Neural cell (in vitro differentiated cells): ENCODE data around the gene AHRR. TPM values are rescaled to one million over a fixed set of nuclear protein-coding genes. Genes with fewer than 3 reads are reported as not detected.

Experiments used
- H2AFZ ChIP-seq: fragments of 200-600, 300-800 bp; sonication (generic), shearing (Covaris generic); 2 replicates; pipeline ENCODE4 v1.6.0; 2014; ENCODE audit warnings: low read depth, mild to moderate bottlenecking, antibody characterized with exemption, low read length, moderate library complexity
- H3F3A ChIP-seq: fragments of 200-600 bp; shearing (Covaris generic); 2 replicates; pipeline ENCODE4 v1.6.1; 2016; ENCODE audit warnings: mild to moderate bottlenecking, moderate library complexity, mixed read lengths, antibody characterized with exemption, low read length; ENCODE audit not compliant: insufficient read depth, poor library complexity, severe bottlenecking
- H3K27ac ChIP-seq: fragments of 200-600, 300-800 bp; sonication (generic), shearing (Covaris generic); 2 replicates; pipeline ENCODE4 v1.5.1; 2014; ENCODE audit warnings: mild to moderate bottlenecking, low read length, moderate library complexity
- H3K27me3 ChIP-seq: fragments of 300-800, 200-600 bp; sonication (generic), shearing (Covaris generic); 2 replicates; pipeline ENCODE4 v1.6.0; 2014; ENCODE audit warnings: mild to moderate bottlenecking, low read depth, low read length, moderate library complexity; ENCODE audit not compliant: insufficient read depth
- H3K36me3 ChIP-seq: fragments of 300-800, 200-600 bp; sonication (generic), shearing (Covaris generic); 2 replicates; pipeline ENCODE4 v1.5.1; 2014; ENCODE audit warnings: mild to moderate bottlenecking, antibody characterized with exemption, low read length, moderate library complexity; ENCODE audit not compliant: insufficient read depth
- H3K4me2 ChIP-seq: fragments of 300-800, 200-600 bp; sonication (generic), shearing (Covaris generic); 2 replicates; pipeline ENCODE4 v1.6.0; 2014; ENCODE audit warnings: mild to moderate bottlenecking, low read length
- H3K4me3 ChIP-seq: fragments of 300-800, 200-600 bp; sonication (generic), shearing (Covaris generic); 2 replicates; pipeline ENCODE4 v1.5.1; 2014; ENCODE audit warnings: mild to moderate bottlenecking, low read length, moderate library complexity
- H3K79me2 ChIP-seq: fragments of 200-600 bp; shearing (Covaris generic); replicated peaks from 2 replicates; pipeline ENCODE4 v1.6.0; 2014; ENCODE audit warnings: mild to moderate bottlenecking, low read length, moderate library complexity; ENCODE audit not compliant: insufficient read depth
- H3K9ac ChIP-seq: fragments of 300-800, 200-600 bp; sonication (generic), shearing (Covaris generic); 2 replicates; pipeline ENCODE4 v1.6.1; 2016; ENCODE audit warnings: mild to moderate bottlenecking, low read length, mixed read lengths
- H3K9me2 ChIP-seq: fragments of 200-600 bp; shearing (Covaris generic); 2 replicates; pipeline ENCODE4 v1.6.1; 2016; ENCODE audit warnings: mild to moderate bottlenecking, low read length, mixed read lengths; ENCODE audit not compliant: insufficient read depth
- H3K9me3 ChIP-seq: fragments of 200-600, 300-800 bp; sonication (generic), shearing (Covaris generic); 2 replicates; pipeline ENCODE4 v1.6.1; 2016; ENCODE audit warnings: mild to moderate bottlenecking, mixed run types, low read length, moderate library complexity, mixed read lengths
- H4K20me1 ChIP-seq: fragments of 200-600 bp; shearing (Covaris generic); 2 replicates; pipeline ENCODE4 v1.6.1; 2016; ENCODE audit warnings: mild to moderate bottlenecking, mixed run types; ENCODE audit not compliant: insufficient read depth
- EP300 ChIP-seq: fragments of 450-650 bp; conservative IDR thresholded peaks from 2 replicates; pipeline ENCODE4 v1.6.1; 2014; ENCODE audit warnings: antibody characterized with exemption, mild to moderate bottlenecking, moderate library complexity; ENCODE audit not compliant: poor library complexity, severe bottlenecking
- EZH2 ChIP-seq: fragments of 200-600, 300-800 bp; shearing (Covaris generic), sonication (generic); IDR thresholded peaks from 2 replicates; pipeline ENCODE4 v1.6.1; 2014; ENCODE audit warnings: antibody characterized with exemption, low read length, borderline replicate concordance, mild to moderate bottlenecking; ENCODE audit not compliant: insufficient read depth, poor library complexity, severe bottlenecking
- MXI1 ChIP-seq: fragments of 450-650 bp; conservative IDR thresholded peaks from 2 replicates; pipeline ENCODE4 v1.6.1; 2014; ENCODE audit warnings: antibody characterized with exemption, mild to moderate bottlenecking; ENCODE audit not compliant: poor library complexity, severe bottlenecking
- POLR2AphosphoS5 ChIP-seq: IDR thresholded peaks from 2 replicates; pipeline ENCODE4 v1.6.1; 2012
- RAD21 ChIP-seq: fragments of 450-650 bp; conservative IDR thresholded peaks from 2 replicates; pipeline ENCODE4 v1.6.1; 2014; ENCODE audit warnings: antibody characterized with exemption, mild to moderate bottlenecking, moderate library complexity
- SMC3 ChIP-seq: fragments of 450-650 bp; conservative IDR thresholded peaks from 2 replicates; pipeline ENCODE4 v1.6.1; 2014; ENCODE audit warnings: antibody characterized with exemption, mild to moderate bottlenecking, moderate library complexity; ENCODE audit not compliant: poor library complexity
- TAF1 ChIP-seq: IDR thresholded peaks from 2 replicates; pipeline ENCODE4 v1.6.1; 2012; ENCODE audit warnings: low read depth
- polyA plus RNA-seq: library from polyadenylated mRNA; depleted of rRNA; stranded (reverse); fragments of >200 nt; gene quantifications from 2 replicates; pipeline ENCODE4 v1.2.3, GENCODE V29; 2014
- TF ChIP-seq, protein P1 (sequence below): fragments of 450-650 bp; IDR thresholded peaks from 2 replicates; pipeline ENCODE4 v1.5.1; 2014; ENCODE audit warnings: antibody characterized with exemption, mild to moderate bottlenecking, moderate library complexity; ENCODE audit not compliant: poor library complexity, severe bottlenecking
- TF ChIP-seq, protein P2 (sequence below): IDR thresholded peaks from 2 replicates; pipeline ENCODE4 v1.6.1; 2012; ENCODE audit warnings: borderline replicate concordance

AHRR gene
- polyA plus RNA-seq, 1 donor from 2014 or later, result 0.26 TPM

DNA sequence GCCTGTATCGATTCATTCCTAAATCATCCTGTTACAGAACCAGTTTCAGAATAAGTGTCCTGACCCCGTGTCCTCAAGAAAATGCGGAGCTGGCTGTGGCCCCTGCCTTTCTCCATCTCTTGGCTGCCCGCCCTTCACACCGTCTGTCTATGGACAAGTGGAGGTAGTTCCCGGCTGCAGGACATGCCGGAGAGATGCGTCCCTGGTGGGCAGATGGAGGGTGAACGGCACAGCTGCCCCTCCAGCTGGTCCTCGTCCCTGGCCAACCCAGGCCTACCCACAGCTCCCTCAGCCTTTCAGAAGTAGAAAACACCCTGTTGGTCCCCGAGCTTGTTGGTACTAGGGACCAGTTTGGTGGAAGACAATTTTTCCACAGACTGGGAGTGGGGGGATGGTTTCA is 106.7 kb downstream of the AHRR start:
- Histone ChIP-seq H2AFZ (no peak overlapping the region), H3K27ac (no peak overlapping the region), H3F3A (no peaks in the 10 kb centered on the region), H3K9me3 (no peaks in the 10 kb centered on the region), H3K4me2 (no peak overlapping the region), H3K4me3 (no peak overlapping the region), H3K9me2 (no peaks in the 10 kb centered on the region), H3K27me3 (no peaks in the 10 kb centered on the region), H4K20me1 (no peaks in the 10 kb centered on the region), H3K9ac (no peak overlapping the region), H3K36me3 (no peaks in the 10 kb centered on the region), H3K79me2 (no peaks in the 10 kb centered on the region)
- TF ChIP-seq SMC3 (no peak), MXI1 (no peak), EP300 (no peak), TAF1 (no peak), POLR2AphosphoS5 (no peak), RAD21 (no peak), EZH2 (no peak)
- TF ChIP-seq, protein P1, sequence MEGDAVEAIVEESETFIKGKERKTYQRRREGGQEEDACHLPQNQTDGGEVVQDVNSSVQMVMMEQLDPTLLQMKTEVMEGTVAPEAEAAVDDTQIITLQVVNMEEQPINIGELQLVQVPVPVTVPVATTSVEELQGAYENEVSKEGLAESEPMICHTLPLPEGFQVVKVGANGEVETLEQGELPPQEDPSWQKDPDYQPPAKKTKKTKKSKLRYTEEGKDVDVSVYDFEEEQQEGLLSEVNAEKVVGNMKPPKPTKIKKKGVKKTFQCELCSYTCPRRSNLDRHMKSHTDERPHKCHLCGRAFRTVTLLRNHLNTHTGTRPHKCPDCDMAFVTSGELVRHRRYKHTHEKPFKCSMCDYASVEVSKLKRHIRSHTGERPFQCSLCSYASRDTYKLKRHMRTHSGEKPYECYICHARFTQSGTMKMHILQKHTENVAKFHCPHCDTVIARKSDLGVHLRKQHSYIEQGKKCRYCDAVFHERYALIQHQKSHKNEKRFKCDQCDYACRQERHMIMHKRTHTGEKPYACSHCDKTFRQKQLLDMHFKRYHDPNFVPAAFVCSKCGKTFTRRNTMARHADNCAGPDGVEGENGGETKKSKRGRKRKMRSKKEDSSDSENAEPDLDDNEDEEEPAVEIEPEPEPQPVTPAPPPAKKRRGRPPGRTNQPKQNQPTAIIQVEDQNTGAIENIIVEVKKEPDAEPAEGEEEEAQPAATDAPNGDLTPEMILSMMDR, result no peak
- TF ChIP-seq, protein P2, sequence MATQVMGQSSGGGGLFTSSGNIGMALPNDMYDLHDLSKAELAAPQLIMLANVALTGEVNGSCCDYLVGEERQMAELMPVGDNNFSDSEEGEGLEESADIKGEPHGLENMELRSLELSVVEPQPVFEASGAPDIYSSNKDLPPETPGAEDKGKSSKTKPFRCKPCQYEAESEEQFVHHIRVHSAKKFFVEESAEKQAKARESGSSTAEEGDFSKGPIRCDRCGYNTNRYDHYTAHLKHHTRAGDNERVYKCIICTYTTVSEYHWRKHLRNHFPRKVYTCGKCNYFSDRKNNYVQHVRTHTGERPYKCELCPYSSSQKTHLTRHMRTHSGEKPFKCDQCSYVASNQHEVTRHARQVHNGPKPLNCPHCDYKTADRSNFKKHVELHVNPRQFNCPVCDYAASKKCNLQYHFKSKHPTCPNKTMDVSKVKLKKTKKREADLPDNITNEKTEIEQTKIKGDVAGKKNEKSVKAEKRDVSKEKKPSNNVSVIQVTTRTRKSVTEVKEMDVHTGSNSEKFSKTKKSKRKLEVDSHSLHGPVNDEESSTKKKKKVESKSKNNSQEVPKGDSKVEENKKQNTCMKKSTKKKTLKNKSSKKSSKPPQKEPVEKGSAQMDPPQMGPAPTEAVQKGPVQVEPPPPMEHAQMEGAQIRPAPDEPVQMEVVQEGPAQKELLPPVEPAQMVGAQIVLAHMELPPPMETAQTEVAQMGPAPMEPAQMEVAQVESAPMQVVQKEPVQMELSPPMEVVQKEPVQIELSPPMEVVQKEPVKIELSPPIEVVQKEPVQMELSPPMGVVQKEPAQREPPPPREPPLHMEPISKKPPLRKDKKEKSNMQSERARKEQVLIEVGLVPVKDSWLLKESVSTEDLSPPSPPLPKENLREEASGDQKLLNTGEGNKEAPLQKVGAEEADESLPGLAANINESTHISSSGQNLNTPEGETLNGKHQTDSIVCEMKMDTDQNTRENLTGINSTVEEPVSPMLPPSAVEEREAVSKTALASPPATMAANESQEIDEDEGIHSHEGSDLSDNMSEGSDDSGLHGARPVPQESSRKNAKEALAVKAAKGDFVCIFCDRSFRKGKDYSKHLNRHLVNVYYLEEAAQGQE, result no peak

DNA sequence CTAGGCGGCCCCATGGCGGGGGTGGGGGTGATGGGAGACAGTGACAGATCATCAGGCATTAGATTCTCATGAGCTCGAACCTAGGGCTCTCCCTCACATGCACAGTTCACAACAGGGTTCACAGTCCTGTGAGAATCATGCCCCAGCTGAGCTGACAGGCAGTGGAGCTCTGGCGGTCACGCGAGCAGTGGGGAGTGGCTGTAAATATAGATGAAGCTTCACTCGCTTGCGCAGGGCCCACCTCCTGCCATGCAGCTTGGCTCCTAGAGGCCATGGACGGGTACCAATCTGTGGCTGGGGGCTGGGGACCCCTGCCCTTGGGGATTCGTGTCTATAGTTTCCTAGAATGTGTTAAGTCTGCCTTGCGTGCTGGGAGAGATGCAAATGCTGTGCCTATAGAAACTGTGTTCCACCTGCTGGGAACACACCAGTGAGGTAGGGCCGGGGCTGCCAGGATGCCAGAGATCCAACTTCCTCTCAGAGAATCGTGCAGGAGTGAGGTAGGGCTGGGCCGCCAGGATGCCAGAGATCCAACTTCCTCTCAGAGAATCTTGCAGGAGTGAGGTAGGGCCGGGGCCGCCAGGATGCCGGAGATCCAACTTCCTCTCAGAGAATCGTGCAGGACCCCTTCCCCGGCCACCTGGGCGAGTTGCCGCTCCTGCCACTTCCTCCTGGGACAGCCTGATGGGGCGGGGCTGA is 107.4 kb downstream of the AHRR start:
- Histone ChIP-seq H3K79me2 (no peaks in the 10 kb centered on the region), H3K4me3 (no peak overlapping the region), H3K9ac (no peak overlapping the region), H3K27ac (no peak overlapping the region), H3K9me2 (no peaks in the 10 kb centered on the region), H2AFZ (no peak overlapping the region), H3K36me3 (no peaks in the 10 kb centered on the region), H3K27me3 (no peaks in the 10 kb centered on the region), H3K9me3 (no peaks in the 10 kb centered on the region), H4K20me1 (no peaks in the 10 kb centered on the region), H3K4me2 (no peak overlapping the region), H3F3A (no peaks in the 10 kb centered on the region)
- no peak for TF ChIP-seq RAD21
- no peak for TF ChIP-seq TAF1
- TF ChIP-seq EP300, result no peak
